GM13976 (cell line): ENCODE measurements around the gene DLX2.
"Not testable (repeated sequence)": the region's sequence is repeated elsewhere in the genome, so short reads cannot be mapped to it uniquely, and the experiment has no call there.

Source experiments
- DNase-seq: peaks from one replicate; pipeline ENCODE4 v3.0.0; 2012; ENCODE audit warnings: low spot score
- CTCF ChIP-seq: IDR thresholded peaks from 2 replicates; pipeline ENCODE4 v1.5.1; 2012; ENCODE audit warnings: borderline replicate concordance, mild to moderate bottlenecking; ENCODE audit not compliant: insufficient read depth; ENCODE audit errors: extremely low read depth, missing control alignments, control extremely low read depth
- in situ Hi-C: fragments of 300-500 bp; cut with MboI; formaldehyde crosslinking; loops from one replicate; pipeline ENCODE4 v1.12.0; 2022; ENCODE audit warnings: low sequenced_read_pairs, mixed read lengths, inconsistent platforms; ENCODE audit not compliant: unreplicated experiment

Gene DLX2

GRCh38 chr2:172070936-172071335 is 31.8 kb downstream of the DLX2 start:
- TF ChIP-seq CTCF: no peak
- DNase-seq: no peak
- in situ Hi-C loops: no loop called here

GRCh38 chr2:172067905-172068304 is 34.8 kb downstream of the DLX2 start:
- DNase-seq, in situ Hi-C loops: not testable (repeated sequence)

GRCh38 chr2:172066394-172066886 is 36.3 kb downstream of the DLX2 start:
- no peak for TF ChIP-seq CTCF
- DNase-seq: no peak
- in situ Hi-C loops: no loop called here

GRCh38 chr2:172065111-172065510 is 37.6 kb downstream of the DLX2 start:
- DNase-seq: no peak
- TF ChIP-seq CTCF: no peak
- in situ Hi-C loops: no loop called here

GRCh38 chr2:172063446-172063845 is 39.3 kb downstream of the DLX2 start:
- DNase-seq: no peak
- in situ Hi-C loops: no loop called here
- no peak for TF ChIP-seq CTCF

- DNase-seq: no peak
- in situ Hi-C loops: no loop called here
- no peak for TF ChIP-seq CTCF
Observed at GRCh38 chr2:172062402-172063004, 40.2 kb downstream of the DLX2 start.

- DNase-seq, in situ Hi-C loops: not testable (repeated sequence)
Observed at GRCh38 chr2:172060118-172060517, 42.6 kb downstream of the DLX2 start.

- no peak for DNase-seq
- in situ Hi-C loops: no loop called here
- no peak for TF ChIP-seq CTCF
Observed at GRCh38 chr2:172058660-172059059, 44.0 kb downstream of the DLX2 start.
